GM10847 (cell line): ENCODE measurements around the gene HOXA10.

Experiments
- POLR2A ChIP-seq: IDR thresholded peaks from 2 replicates; pipeline ENCODE4 v1.6.1; 2011; ENCODE audit not compliant: insufficient read length; ENCODE audit errors: extremely low read depth

Gene HOXA10

GRCh38 chr7:27173956-27174873 lies at the start of gene HOXA10:
Gene HOXA10 (minus strand): TSS chr7:27174320. CDS start chr7:27174306, 14 bp downstream.
- TF ChIP-seq POLR2A: no peak

- TF ChIP-seq POLR2A: no peak
Observed at GRCh38 chr7:27221201-27221797, 47.2 kb upstream of the HOXA10 start.

GRCh38 chr7:27220440-27220955 lies 46.4 kb upstream of the HOXA10 start:
- no peak for TF ChIP-seq POLR2A

- no peak for TF ChIP-seq POLR2A
Observed at GRCh38 chr7:27219821-27220220, 45.7 kb upstream of the HOXA10 start.

GRCh38 chr7:27217951-27218350 lies 43.8 kb upstream of the HOXA10 start:
- TF ChIP-seq POLR2A: no peak

GRCh38 chr7:27215356-27215755 lies 41.2 kb upstream of the HOXA10 start:
- TF ChIP-seq POLR2A: no peak

GRCh38 chr7:27214239-27214950 lies 40.3 kb upstream of the HOXA10 start:
- no peak for TF ChIP-seq POLR2A

GRCh38 chr7:27213433-27214238 lies 39.5 kb upstream of the HOXA10 start:
- TF ChIP-seq POLR2A: no peak

- no peak for TF ChIP-seq POLR2A
Observed at GRCh38 chr7:27212497-27213432, 38.6 kb upstream of the HOXA10 start.

GRCh38 chr7:27211764-27212204 lies 37.7 kb upstream of the HOXA10 start:
- no peak for TF ChIP-seq POLR2A

- no peak for TF ChIP-seq POLR2A
Observed at GRCh38 chr7:27211084-27211446, 36.9 kb upstream of the HOXA10 start.

GRCh38 chr7:27210441-27211083 lies 36.4 kb upstream of the HOXA10 start:
- no peak for TF ChIP-seq POLR2A

GRCh38 chr7:27209933-27210440 lies 35.9 kb upstream of the HOXA10 start:
- no peak for TF ChIP-seq POLR2A
